ENCODE results near the gene SREK1IP1. TPM values are rescaled to one million over a fixed set of nuclear protein-coding genes. Genes with fewer than 3 reads are reported as not detected.

Gene SREK1IP1
- total RNA-seq, 1 experiment from 2014 or later: 21.9 TPM

DNA sequence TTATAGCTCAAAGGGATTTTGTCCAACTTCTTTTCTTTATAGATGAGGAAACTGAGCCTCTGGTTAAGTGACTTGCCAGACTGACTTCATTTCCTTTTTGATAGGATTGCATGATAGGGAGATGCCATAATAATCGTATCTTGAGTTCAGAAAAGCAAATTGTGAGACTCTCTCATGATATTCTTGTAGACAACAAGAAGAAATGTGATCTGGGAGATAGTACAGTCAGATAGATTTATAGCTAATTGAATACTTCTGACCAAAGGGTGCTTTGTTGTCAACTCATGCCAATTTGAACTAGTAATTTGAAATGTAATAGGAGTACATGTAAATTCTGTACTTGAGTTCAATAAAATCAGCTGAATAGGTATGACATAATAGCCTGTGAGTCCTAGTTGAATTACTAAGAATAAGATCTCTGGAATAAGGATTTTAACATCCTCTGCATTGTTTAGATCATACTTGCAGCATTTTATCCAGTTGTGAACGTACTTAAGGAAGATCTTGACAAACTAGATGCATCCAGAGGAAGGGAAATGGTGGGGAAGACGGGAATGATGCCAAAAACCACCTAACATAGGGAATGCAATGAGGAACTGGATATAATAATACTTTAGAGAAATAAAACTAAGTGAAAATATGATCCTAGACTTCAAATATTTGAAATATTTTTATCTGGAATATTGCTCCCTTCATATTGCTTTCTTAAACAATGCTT is 25.7 kb upstream of the SREK1IP1 start:
- Histone ChIP-seq H3K36me3 (ENCODE audit: control insufficient read depth, insufficient read depth, low read length) (no peaks in the 10 kb centered on the region), H3K4me1 (peaks cover 13% of the 10 kb centered on the region), H3K27me3 (replicated peaks; ENCODE audit: control insufficient read depth, insufficient read depth, low read length) (no peaks in the 10 kb centered on the region), H3K9me3 (no peaks in the 10 kb centered on the region), H3K4me3 (ENCODE audit: low read depth, low read length) (no peak overlapping the region)
- no peak for DNase-seq
- no peaks in the 10 kb centered on the region for H3K4me1 Mint-ChIP-seq (ENCODE audit: low read depth, unreplicated experiment)
- no peaks in the 10 kb centered on the region for H3K36me3 Mint-ChIP-seq (ENCODE audit: insufficient read depth, unreplicated experiment)
- no peaks in the 10 kb centered on the region for H3K27me3 Mint-ChIP-seq (ENCODE audit: insufficient read depth, unreplicated experiment)
- no TSS peak for BruUV-seq (replicated peaks)
- ChIA-PET POLR2A (no interaction called here), CTCF (no interaction called here)
- H3K9me3 Mint-ChIP-seq (ENCODE audit: unreplicated experiment): no peaks in the 10 kb centered on the region
- H3K4me3 Mint-ChIP-seq (ENCODE audit: unreplicated experiment): no peak overlapping the region
- TF ChIP-seq, protein P1, sequence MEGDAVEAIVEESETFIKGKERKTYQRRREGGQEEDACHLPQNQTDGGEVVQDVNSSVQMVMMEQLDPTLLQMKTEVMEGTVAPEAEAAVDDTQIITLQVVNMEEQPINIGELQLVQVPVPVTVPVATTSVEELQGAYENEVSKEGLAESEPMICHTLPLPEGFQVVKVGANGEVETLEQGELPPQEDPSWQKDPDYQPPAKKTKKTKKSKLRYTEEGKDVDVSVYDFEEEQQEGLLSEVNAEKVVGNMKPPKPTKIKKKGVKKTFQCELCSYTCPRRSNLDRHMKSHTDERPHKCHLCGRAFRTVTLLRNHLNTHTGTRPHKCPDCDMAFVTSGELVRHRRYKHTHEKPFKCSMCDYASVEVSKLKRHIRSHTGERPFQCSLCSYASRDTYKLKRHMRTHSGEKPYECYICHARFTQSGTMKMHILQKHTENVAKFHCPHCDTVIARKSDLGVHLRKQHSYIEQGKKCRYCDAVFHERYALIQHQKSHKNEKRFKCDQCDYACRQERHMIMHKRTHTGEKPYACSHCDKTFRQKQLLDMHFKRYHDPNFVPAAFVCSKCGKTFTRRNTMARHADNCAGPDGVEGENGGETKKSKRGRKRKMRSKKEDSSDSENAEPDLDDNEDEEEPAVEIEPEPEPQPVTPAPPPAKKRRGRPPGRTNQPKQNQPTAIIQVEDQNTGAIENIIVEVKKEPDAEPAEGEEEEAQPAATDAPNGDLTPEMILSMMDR (IDR thresholded peaks at IDR 0.05; ENCODE audit: insufficient read depth in 1 of 2, low read depth in 1 of 2, low read length in 1 of 2, severe bottlenecking in 1 of 2, unreplicated experiment in 1 of 2): no peak
- no peak overlapping the region for H3K27ac Mint-ChIP-seq (ENCODE audit: unreplicated experiment)
- intact Hi-C loops (cut with micrococcal nuclease; ENCODE audit: unreplicated experiment): no loop called here

DNA sequence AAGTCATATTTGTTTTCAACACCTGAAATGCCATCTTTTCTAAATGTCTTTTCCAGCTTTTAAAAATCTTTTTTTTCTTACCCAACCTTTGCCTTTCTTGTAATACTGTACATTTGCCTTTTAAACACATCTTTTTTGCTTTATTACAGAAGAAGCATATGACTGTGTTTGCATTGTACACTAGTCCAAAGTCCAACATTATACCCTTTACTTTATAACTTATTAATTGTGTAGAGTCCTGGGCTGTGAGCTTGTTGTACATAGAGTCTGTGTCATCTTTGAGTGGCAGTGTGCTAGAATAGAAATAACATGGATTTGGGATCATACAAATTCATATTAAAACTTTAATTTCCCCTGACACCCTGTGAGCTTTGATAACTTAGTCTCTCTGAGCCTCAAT is 24.0 kb upstream of the SREK1IP1 start:
- Mint-ChIP-seq H3K4me1 (ENCODE audit: low read depth, unreplicated experiment) (no peaks in the 10 kb centered on the region), H3K4me3 (ENCODE audit: unreplicated experiment) (no peak overlapping the region), H3K27ac (ENCODE audit: unreplicated experiment) (no peak overlapping the region), H3K9me3 (ENCODE audit: unreplicated experiment) (no peaks in the 10 kb centered on the region), H3K36me3 (ENCODE audit: insufficient read depth, unreplicated experiment) (no peaks in the 10 kb centered on the region), H3K27me3 (ENCODE audit: insufficient read depth, unreplicated experiment) (no peaks in the 10 kb centered on the region)
- TF ChIP-seq, protein P1 (IDR thresholded peaks at IDR 0.05; ENCODE audit: insufficient read depth in 1 of 2, low read depth in 1 of 2, low read length in 1 of 2, severe bottlenecking in 1 of 2, unreplicated experiment in 1 of 2): no peak
- H3K9me3 ChIP-seq: no peaks in the 10 kb centered on the region
- CTCF ChIA-PET: no interaction called here
- no peaks in the 10 kb centered on the region for H3K36me3 ChIP-seq (ENCODE audit: control insufficient read depth, insufficient read depth, low read length)
- BruUV-seq (replicated peaks): no TSS peak
- intact Hi-C loops (cut with micrococcal nuclease; ENCODE audit: unreplicated experiment): no loop called here
- POLR2A ChIA-PET: no interaction called here
- DNase-seq: no peak
- H3K27me3 ChIP-seq (replicated peaks; ENCODE audit: control insufficient read depth, insufficient read depth, low read length): no peaks in the 10 kb centered on the region
- H3K4me1 ChIP-seq: peaks cover 13% of the 10 kb centered on the region
- H3K4me3 ChIP-seq (ENCODE audit: low read depth, low read length): no peak overlapping the region

DNA sequence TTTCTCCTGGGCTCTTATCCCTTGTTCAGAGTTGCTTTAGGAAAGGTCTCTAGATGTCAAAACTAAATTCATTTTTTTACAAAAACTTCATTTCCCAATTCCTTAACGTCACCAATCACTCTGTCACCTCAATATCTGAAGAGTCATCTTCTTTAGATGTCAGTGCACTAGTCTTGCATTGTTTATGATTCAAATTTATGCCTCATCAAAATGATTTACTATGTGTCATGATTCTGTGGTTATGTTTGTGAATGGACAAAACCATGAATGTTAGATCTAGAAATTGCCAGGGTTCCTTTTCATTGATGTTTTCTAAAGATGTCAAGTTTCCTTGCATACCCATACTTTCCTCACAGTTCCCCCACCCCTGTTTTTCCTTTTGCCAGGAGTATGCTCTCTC is 21.7 kb upstream of the SREK1IP1 start:
- H3K27ac Mint-ChIP-seq (ENCODE audit: unreplicated experiment): no peak overlapping the region
- H3K36me3 ChIP-seq (ENCODE audit: control insufficient read depth, insufficient read depth, low read length): peaks cover 2% of the 10 kb centered on the region
- TF ChIP-seq, protein P1 (IDR thresholded peaks at IDR 0.05; ENCODE audit: insufficient read depth in 1 of 2, low read depth in 1 of 2, low read length in 1 of 2, severe bottlenecking in 1 of 2, unreplicated experiment in 1 of 2): no peak
- H3K4me1 Mint-ChIP-seq (ENCODE audit: low read depth, unreplicated experiment): no peaks in the 10 kb centered on the region
- ChIA-PET CTCF (no interaction called here), POLR2A (no interaction called here)
- BruUV-seq (replicated peaks): no TSS peak
- peaks cover 13% of the 10 kb centered on the region for H3K4me1 ChIP-seq
- H3K4me3 ChIP-seq (ENCODE audit: low read depth, low read length): no peak overlapping the region
- no peaks in the 10 kb centered on the region for H3K27me3 ChIP-seq (replicated peaks; ENCODE audit: control insufficient read depth, insufficient read depth, low read length)
- H3K9me3 Mint-ChIP-seq (ENCODE audit: unreplicated experiment): no peaks in the 10 kb centered on the region
- H3K36me3 Mint-ChIP-seq (ENCODE audit: insufficient read depth, unreplicated experiment): no peaks in the 10 kb centered on the region
- no peaks in the 10 kb centered on the region for H3K27me3 Mint-ChIP-seq (ENCODE audit: insufficient read depth, unreplicated experiment)
- intact Hi-C loops (cut with micrococcal nuclease; ENCODE audit: unreplicated experiment): no loop called here
- H3K4me3 Mint-ChIP-seq (ENCODE audit: unreplicated experiment): no peak overlapping the region
- H3K9me3 ChIP-seq: no peaks in the 10 kb centered on the region
- DNase-seq: no peak

Data from Caco-2 (cell line).